ENCODE data around the gene VAV1.

DNA sequence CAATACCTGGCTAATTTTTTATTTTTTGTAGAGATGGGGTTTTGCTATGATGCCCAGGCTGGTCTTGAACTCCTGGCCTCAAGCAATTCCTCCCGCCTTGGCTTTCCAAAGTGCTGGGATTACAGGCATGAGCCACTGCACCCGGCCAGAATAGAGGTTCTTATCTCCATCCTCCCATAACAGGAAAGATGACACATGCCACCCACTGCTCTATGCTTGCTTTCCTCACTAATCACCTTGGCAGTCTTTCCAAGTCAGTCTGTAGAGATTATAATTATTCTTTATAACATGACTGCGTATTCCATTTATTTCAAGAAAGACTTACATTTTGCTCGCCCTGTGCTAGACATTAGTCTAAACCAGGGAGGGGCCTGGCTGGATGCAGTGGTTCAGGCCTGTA, 6.7 kb downstream of the VAV1 start:
- TF ChIP-seq, protein P1, sequence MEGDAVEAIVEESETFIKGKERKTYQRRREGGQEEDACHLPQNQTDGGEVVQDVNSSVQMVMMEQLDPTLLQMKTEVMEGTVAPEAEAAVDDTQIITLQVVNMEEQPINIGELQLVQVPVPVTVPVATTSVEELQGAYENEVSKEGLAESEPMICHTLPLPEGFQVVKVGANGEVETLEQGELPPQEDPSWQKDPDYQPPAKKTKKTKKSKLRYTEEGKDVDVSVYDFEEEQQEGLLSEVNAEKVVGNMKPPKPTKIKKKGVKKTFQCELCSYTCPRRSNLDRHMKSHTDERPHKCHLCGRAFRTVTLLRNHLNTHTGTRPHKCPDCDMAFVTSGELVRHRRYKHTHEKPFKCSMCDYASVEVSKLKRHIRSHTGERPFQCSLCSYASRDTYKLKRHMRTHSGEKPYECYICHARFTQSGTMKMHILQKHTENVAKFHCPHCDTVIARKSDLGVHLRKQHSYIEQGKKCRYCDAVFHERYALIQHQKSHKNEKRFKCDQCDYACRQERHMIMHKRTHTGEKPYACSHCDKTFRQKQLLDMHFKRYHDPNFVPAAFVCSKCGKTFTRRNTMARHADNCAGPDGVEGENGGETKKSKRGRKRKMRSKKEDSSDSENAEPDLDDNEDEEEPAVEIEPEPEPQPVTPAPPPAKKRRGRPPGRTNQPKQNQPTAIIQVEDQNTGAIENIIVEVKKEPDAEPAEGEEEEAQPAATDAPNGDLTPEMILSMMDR (IDR thresholded peaks at IDR 0.05), result no peak
- no peak for TF ChIP-seq POLR2A (IDR thresholded peaks at IDR 0.05)

All from tibial nerve (tissue), 3 donors.